Astrocyte (in vitro differentiated cells and primary cell): ENCODE measurements around the gene ALPL. TPM values are rescaled to one million over a fixed set of nuclear protein-coding genes. Genes with fewer than 3 reads are reported as not detected.

Experiments used
- DNase-seq: peaks from one replicate; pipeline ENCODE4 v3.0.0-alpha.2; 2010; ENCODE audit warnings: low read depth
- FAIRE-seq: peaks from 2 replicates; lab custom pipeline; 2011; peaks lifted over from hg19 to GRCh38; lab: Jason Lieb, UNC
- H2AFZ ChIP-seq: 2 replicates; pipeline ENCODE4 v1.6.0; 2012; ENCODE audit warnings: low read depth, low read length, inconsistent platforms
- H3K27ac ChIP-seq: 2 replicates; pipeline ENCODE4 v1.5.1; 2011; ENCODE audit warnings: low read depth, low read length, inconsistent platforms
- H3K27me3 ChIP-seq: 2 replicates; pipeline ENCODE4 v1.6.0; 2011; ENCODE audit warnings: low read length, inconsistent platforms; ENCODE audit not compliant: insufficient read depth
- H3K36me3 ChIP-seq: 2 replicates; pipeline ENCODE4 v1.5.1; 2011; ENCODE audit warnings: low read length, inconsistent platforms; ENCODE audit not compliant: insufficient read depth
- H3K4me1 ChIP-seq: 2 replicates; pipeline ENCODE4 v1.5.1; 2011; ENCODE audit warnings: low read length, inconsistent platforms; ENCODE audit not compliant: insufficient read depth
- H3K4me2 ChIP-seq: 2 replicates; pipeline ENCODE4 v1.6.0; 2012; ENCODE audit warnings: low read length, inconsistent platforms
- H3K4me3 ChIP-seq: 2 replicates; pipeline ENCODE4 v1.5.1; 2011; ENCODE audit warnings: low read depth, mild to moderate bottlenecking, low read length, inconsistent platforms; ENCODE audit not compliant: insufficient read depth
- H3K79me2 ChIP-seq: 2 replicates; pipeline ENCODE4 v1.6.0; 2012; ENCODE audit warnings: mild to moderate bottlenecking, low read length, inconsistent platforms; ENCODE audit not compliant: insufficient read depth
- H3K9ac ChIP-seq: 2 replicates; pipeline ENCODE4 v1.6.0; 2012; ENCODE audit warnings: mild to moderate bottlenecking, low read length, inconsistent platforms
- H3K9me3 ChIP-seq: 2 replicates; pipeline ENCODE4 v1.5.1; 2012; ENCODE audit warnings: low read depth, mild to moderate bottlenecking, low read length, inconsistent platforms; ENCODE audit not compliant: insufficient read depth
- H4K20me1 ChIP-seq: 2 replicates; pipeline ENCODE4 v1.6.0; 2012; ENCODE audit warnings: low read length, inconsistent platforms; ENCODE audit not compliant: insufficient read depth
- H3K27ac Mint-ChIP-seq: one replicate; pipeline ENCODE4 v1.8.0; 2021; ENCODE audit warnings: mild to moderate bottlenecking, mixed read lengths; ENCODE audit not compliant: unreplicated experiment
- H3K27me3 Mint-ChIP-seq: one replicate; pipeline ENCODE4 v1.8.0; 2021; ENCODE audit warnings: low read depth, mixed read lengths; ENCODE audit not compliant: unreplicated experiment
- H3K36me3 Mint-ChIP-seq: one replicate; pipeline ENCODE4 v1.8.0; 2021; ENCODE audit warnings: low read depth, mixed read lengths; ENCODE audit not compliant: unreplicated experiment
- H3K4me1 Mint-ChIP-seq: one replicate; pipeline ENCODE4 v1.8.0; 2021; ENCODE audit warnings: low read depth, mixed read lengths; ENCODE audit not compliant: unreplicated experiment
- H3K4me3 Mint-ChIP-seq: one replicate; pipeline ENCODE4 v1.8.0; 2021; ENCODE audit warnings: mild to moderate bottlenecking, moderate library complexity, mixed read lengths; ENCODE audit not compliant: unreplicated experiment
- H3K9me3 Mint-ChIP-seq: one replicate; pipeline ENCODE4 v1.8.0; 2021; ENCODE audit warnings: mild to moderate bottlenecking, mixed read lengths; ENCODE audit not compliant: unreplicated experiment
- EZH2 ChIP-seq: IDR thresholded peaks from 2 replicates; pipeline ENCODE4 v1.6.1; 2012; ENCODE audit warnings: mild to moderate bottlenecking, low read length, inconsistent platforms; ENCODE audit not compliant: insufficient read depth
- total RNA-seq: library from RNA; stranded (reverse); gene quantifications from 2 replicates; pipeline ENCODE4 v1.2.1, GENCODE V29; 2021
- TF ChIP-seq, protein P1 (sequence below): IDR thresholded peaks from 2 replicates; pipeline ENCODE4 v1.5.1; 2011; ENCODE audit warnings: low read depth, mild to moderate bottlenecking, inconsistent platforms, low read length, moderate library complexity; ENCODE audit not compliant: insufficient read depth

The ALPL gene
- total RNA-seq, 1 donor from 2014 or later = 24.3 TPM

DNA sequence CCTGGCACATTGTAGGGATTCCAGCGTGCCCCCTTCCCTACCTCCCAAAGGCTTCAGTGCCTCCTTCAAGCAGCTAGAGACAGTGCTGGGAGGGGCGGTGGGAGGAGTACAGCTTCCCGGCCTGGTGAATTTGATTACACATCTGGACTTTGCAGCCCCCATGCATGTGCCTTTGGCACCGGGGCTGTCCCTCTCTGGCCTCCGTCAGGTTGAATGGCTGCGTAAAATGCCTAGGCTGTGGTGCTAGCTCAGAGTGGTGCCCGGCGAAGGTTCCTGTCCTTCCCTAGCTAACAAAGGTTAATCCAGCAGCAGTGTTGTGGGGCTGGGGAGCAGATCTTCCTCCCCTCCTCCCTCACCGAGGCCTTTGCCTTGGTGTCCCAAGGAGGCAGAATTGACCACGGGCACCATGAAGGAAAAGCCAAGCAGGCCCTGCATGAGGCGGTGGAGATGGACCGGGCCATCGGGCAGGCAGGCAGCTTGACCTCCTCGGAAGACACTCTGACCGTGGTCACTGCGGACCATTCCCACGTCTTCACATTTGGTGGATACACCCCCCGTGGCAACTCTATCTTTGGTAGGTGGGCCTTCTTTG is 66.2 kb downstream of the ALPL start:
- no peaks in the 10 kb centered on the region for H3K9me3 Mint-ChIP-seq
- peaks cover 11% of the 10 kb centered on the region for H3K4me1 Mint-ChIP-seq
- Histone ChIP-seq H3K9ac (peak overlapping the region; percentile 32), H3K4me2 (no peak overlapping the region), H3K79me2 (no peaks in the 10 kb centered on the region), H3K9me3 (peaks cover 5% of the 10 kb centered on the region), H3K27me3 (no peaks in the 10 kb centered on the region), H3K27ac (no peak overlapping the region), H3K36me3 (no peaks in the 10 kb centered on the region), H4K20me1 (no peaks in the 10 kb centered on the region), H2AFZ (peak overlapping the region; percentile 70), H3K4me1 (peaks cover 10% of the 10 kb centered on the region), H3K4me3 (no peak overlapping the region)
- no peak for DNase-seq
- H3K4me3 Mint-ChIP-seq = no peak overlapping the region
- H3K36me3 Mint-ChIP-seq = peaks cover 3% of the 10 kb centered on the region
- H3K27ac Mint-ChIP-seq = no peak overlapping the region
- TF ChIP-seq, protein P1, sequence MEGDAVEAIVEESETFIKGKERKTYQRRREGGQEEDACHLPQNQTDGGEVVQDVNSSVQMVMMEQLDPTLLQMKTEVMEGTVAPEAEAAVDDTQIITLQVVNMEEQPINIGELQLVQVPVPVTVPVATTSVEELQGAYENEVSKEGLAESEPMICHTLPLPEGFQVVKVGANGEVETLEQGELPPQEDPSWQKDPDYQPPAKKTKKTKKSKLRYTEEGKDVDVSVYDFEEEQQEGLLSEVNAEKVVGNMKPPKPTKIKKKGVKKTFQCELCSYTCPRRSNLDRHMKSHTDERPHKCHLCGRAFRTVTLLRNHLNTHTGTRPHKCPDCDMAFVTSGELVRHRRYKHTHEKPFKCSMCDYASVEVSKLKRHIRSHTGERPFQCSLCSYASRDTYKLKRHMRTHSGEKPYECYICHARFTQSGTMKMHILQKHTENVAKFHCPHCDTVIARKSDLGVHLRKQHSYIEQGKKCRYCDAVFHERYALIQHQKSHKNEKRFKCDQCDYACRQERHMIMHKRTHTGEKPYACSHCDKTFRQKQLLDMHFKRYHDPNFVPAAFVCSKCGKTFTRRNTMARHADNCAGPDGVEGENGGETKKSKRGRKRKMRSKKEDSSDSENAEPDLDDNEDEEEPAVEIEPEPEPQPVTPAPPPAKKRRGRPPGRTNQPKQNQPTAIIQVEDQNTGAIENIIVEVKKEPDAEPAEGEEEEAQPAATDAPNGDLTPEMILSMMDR = no peak
- no peak for TF ChIP-seq EZH2
- H3K27me3 Mint-ChIP-seq = peaks cover 6% of the 10 kb centered on the region
- no peak for FAIRE-seq

GRCh38 chr1:21576031-21576797 is 67.0 kb downstream of the ALPL start:
- no peak overlapping the region for H3K27ac ChIP-seq
- Mint-ChIP-seq H3K27me3 (peaks cover 6% of the 10 kb centered on the region), H3K9me3 (no peaks in the 10 kb centered on the region)

More at GRCh38 chr1:21576031-21576797, 67.0 kb downstream of the ALPL start:
- H3K27ac Mint-ChIP-seq = no peak overlapping the region
- Histone ChIP-seq H3K4me3 (no peak overlapping the region), H3K79me2 (no peaks in the 10 kb centered on the region), H4K20me1 (no peaks in the 10 kb centered on the region), H3K27me3 (no peaks in the 10 kb centered on the region), H2AFZ (no peak overlapping the region), H3K9ac (no peak overlapping the region), H3K9me3 (peaks cover 5% of the 10 kb centered on the region), H3K36me3 (no peaks in the 10 kb centered on the region), H3K4me1 (peaks cover 10% of the 10 kb centered on the region), H3K4me2 (no peak overlapping the region)
- TF ChIP-seq, protein P1 = no peak
- TF ChIP-seq EZH2 = no peak
- H3K4me3 Mint-ChIP-seq = no peak overlapping the region
- DNase-seq (no peak), FAIRE-seq (no peak)
- peaks cover 11% of the 10 kb centered on the region for H3K4me1 Mint-ChIP-seq
- peaks cover 3% of the 10 kb centered on the region for H3K36me3 Mint-ChIP-seq
